IPS DF 6.9 (cell line): Measurements from ENCODE around the gene ABCA5.

Source experiments
- DNase-seq: peaks from one replicate; pipeline ENCODE4 v3.0.0-alpha.2; 2013; ENCODE audit warnings: low read depth, low spot score
- H3K27ac ChIP-seq: one replicate; pipeline ENCODE4 v1.5.1; 2013; ENCODE audit warnings: low read length, control low read depth
- H3K27me3 ChIP-seq: 2 replicates; pipeline ENCODE4 v1.6.1; 2013; ENCODE audit warnings: mild to moderate bottlenecking, low read length; ENCODE audit not compliant: control insufficient read depth, insufficient read depth
- H3K36me3 ChIP-seq: 2 replicates; pipeline ENCODE4 v1.6.1; 2013; ENCODE audit warnings: low read length; ENCODE audit not compliant: control insufficient read depth, insufficient read depth
- H3K4me1 ChIP-seq: 2 replicates; pipeline ENCODE4 v1.6.1; 2013; ENCODE audit warnings: low read length; ENCODE audit not compliant: control insufficient read depth, insufficient read depth
- H3K4me3 ChIP-seq: 2 replicates; pipeline ENCODE4 v1.5.1; 2013; ENCODE audit warnings: mild to moderate bottlenecking, low read length
- H3K9me3 ChIP-seq: 2 replicates; pipeline ENCODE4 v1.6.1; 2013; ENCODE audit warnings: low read length, inconsistent platforms; ENCODE audit not compliant: control insufficient read depth, insufficient read depth
- WGBS: extraction: QIAGEN DNeasy Blood & Tissue Kit; methylation state at CpG from one replicate; pipeline ENCODE4 v1.1.7; 2013; ENCODE audit warnings: mixed read lengths, missing lambda C conversion rate; ENCODE audit not compliant: insufficient read length, insufficient coverage; 5-methylcytosine and 5-hydroxymethylcytosine counted together

ABCA5 gene, protein sequence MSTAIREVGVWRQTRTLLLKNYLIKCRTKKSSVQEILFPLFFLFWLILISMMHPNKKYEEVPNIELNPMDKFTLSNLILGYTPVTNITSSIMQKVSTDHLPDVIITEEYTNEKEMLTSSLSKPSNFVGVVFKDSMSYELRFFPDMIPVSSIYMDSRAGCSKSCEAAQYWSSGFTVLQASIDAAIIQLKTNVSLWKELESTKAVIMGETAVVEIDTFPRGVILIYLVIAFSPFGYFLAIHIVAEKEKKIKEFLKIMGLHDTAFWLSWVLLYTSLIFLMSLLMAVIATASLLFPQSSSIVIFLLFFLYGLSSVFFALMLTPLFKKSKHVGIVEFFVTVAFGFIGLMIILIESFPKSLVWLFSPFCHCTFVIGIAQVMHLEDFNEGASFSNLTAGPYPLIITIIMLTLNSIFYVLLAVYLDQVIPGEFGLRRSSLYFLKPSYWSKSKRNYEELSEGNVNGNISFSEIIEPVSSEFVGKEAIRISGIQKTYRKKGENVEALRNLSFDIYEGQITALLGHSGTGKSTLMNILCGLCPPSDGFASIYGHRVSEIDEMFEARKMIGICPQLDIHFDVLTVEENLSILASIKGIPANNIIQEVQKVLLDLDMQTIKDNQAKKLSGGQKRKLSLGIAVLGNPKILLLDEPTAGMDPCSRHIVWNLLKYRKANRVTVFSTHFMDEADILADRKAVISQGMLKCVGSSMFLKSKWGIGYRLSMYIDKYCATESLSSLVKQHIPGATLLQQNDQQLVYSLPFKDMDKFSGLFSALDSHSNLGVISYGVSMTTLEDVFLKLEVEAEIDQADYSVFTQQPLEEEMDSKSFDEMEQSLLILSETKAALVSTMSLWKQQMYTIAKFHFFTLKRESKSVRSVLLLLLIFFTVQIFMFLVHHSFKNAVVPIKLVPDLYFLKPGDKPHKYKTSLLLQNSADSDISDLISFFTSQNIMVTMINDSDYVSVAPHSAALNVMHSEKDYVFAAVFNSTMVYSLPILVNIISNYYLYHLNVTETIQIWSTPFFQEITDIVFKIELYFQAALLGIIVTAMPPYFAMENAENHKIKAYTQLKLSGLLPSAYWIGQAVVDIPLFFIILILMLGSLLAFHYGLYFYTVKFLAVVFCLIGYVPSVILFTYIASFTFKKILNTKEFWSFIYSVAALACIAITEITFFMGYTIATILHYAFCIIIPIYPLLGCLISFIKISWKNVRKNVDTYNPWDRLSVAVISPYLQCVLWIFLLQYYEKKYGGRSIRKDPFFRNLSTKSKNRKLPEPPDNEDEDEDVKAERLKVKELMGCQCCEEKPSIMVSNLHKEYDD (N-terminal part only)

DNA sequence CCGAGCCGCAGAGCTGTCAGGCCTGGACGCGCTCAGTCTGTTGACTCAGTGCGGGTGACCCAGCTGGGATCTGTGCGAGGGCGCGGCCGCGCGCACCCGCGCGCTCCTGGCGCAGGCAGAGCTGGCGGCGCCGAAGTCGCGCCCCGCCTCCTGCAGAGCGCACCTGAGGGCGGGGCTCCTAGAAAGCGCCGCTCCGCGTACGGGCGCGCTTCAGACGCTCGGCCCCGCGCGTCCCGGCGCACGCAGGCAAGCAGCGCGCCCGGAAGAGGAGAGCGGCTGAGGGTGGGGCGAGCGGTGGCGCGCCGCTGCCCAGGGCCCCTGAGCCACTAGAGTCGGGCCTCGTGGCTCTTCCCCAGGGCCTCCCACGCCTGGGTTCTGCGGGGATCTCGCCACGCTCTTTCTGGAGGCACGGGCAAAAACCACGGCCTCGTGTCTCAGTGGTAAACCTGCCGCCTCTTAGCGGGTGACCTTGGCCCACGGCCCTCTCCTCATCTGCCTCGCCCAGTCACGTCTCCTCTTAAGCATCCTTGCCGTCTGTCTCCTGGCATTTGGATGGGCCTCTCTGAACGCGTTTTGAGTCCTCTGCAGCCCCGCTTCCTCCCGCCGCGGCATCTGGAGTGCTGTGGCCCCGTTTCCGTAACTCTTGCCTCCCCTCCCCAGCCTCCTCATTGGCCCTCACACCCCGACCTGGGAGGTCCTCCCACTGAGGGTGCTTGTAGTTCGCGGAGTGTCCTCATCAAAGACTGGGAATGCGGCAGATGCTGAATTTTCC lies at the start of gene ABCA5:
Gene ABCA5, minus strand, starts transcription at position 74 of the 772 bp plus-strand sequence. CDS start 12,718 bp downstream, outside the sequence.
- Histone ChIP-seq H3K4me3 (peak within 1 kb of the TSS; percentile 61), H3K36me3 (no peaks in the 10 kb centered on the region), H3K4me1 (no peaks in the 10 kb centered on the region; the same call in 1 of the 2 replicates), H3K27me3 (no peaks in the 10 kb centered on the region; the same call in 1 of the 2 replicates), H3K9me3 (no peaks in the 10 kb centered on the region), H3K27ac (no peak within 1 kb of the TSS)
- no CpG with 5 or more reads among the region's 74 CpGs for WGBS
- DNase-seq, result peak; percentile 67

DNA sequence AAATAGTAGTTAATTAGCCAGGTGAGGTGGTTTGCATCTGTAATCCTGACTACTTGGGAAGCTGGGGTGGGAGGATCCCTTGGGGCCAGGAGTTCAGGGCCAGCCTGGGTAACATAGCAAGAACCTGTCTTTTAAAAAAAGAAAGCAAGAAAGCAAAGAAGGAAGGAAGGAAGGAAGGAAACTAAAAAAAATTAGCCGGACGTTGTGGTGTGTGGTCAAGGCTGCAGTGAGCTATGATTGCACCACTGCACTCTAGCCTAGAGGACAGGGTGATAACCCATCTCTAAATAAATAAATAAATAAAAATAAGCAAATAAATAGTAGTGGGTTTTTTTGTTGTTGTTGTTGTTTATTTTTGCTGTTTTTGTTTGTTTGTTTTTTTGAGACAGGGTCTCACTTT lies 48.3 kb upstream of the ABCA5 start:
- no peak for DNase-seq
- H3K27me3 ChIP-seq, result no peaks in the 10 kb centered on the region
- no peaks in the 10 kb centered on the region for H3K9me3 ChIP-seq
- peaks cover 3% of the 10 kb centered on the region; the same call in 1 of the 2 replicates for H3K4me1 ChIP-seq
- no peak overlapping the region for H3K27ac ChIP-seq
- no peak overlapping the region for H3K4me3 ChIP-seq
- no peaks in the 10 kb centered on the region for H3K36me3 ChIP-seq
- no CpG with 5 or more reads among the region's 2 CpGs for WGBS

DNA sequence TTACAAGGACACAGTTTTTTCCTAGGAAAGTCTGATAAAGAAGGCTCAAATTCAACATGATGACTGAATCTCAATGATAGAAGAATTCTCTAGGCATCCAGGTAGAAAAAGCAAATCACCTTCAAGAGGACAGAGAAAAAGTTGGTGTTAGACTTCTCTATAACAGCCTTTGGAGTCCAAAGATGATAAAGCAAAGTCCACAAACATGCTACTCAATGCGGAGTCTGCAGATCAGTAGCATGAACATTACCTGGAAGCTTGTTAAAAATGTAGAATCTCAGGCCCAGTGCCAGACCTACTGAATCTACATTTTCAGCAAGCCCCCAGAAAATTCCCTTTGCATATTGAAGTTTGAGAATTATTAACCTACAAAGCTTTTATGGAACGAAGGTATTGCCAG lies 46.1 kb upstream of the ABCA5 start:
- H3K4me1 ChIP-seq, result peaks cover 3% of the 10 kb centered on the region; the same call in 1 of the 2 replicates
- no peak for DNase-seq
- WGBS, result no CpG with 5 or more reads among the region's 2 CpGs
- H3K9me3 ChIP-seq, result no peaks in the 10 kb centered on the region
- H3K4me3 ChIP-seq, result no peak overlapping the region
- no peak overlapping the region for H3K27ac ChIP-seq
- H3K36me3 ChIP-seq, result no peaks in the 10 kb centered on the region
- no peaks in the 10 kb centered on the region for H3K27me3 ChIP-seq

DNA sequence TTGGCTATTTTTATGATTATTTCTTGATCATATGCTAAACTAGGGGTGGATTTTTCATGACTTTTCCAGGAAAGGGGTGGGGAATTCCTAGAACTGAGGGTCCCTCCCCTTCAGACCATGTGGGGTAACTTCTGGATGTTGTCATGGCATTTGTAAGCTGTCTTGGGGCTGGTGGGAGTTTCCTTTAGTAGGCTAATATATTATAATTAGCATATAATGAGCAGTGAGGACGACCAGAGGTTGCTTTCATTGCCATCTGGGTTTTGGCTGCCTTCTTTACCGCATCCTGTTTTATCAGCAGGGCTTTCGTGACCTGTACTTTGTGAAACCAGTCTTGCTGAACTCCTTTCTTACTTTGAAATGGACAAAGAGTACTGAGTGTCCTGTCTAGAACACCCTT lies 40.4 kb upstream of the ABCA5 start:
- Histone ChIP-seq H3K9me3 (no peaks in the 10 kb centered on the region), H3K27me3 (no peaks in the 10 kb centered on the region), H3K4me1 (peaks cover 3% of the 10 kb centered on the region; the same call in 1 of the 2 replicates), H3K27ac (no peak overlapping the region), H3K36me3 (no peaks in the 10 kb centered on the region), H3K4me3 (no peak overlapping the region)
- no CpG with 5 or more reads among the region's 3 CpGs for WGBS
- DNase-seq, result no peak

DNA sequence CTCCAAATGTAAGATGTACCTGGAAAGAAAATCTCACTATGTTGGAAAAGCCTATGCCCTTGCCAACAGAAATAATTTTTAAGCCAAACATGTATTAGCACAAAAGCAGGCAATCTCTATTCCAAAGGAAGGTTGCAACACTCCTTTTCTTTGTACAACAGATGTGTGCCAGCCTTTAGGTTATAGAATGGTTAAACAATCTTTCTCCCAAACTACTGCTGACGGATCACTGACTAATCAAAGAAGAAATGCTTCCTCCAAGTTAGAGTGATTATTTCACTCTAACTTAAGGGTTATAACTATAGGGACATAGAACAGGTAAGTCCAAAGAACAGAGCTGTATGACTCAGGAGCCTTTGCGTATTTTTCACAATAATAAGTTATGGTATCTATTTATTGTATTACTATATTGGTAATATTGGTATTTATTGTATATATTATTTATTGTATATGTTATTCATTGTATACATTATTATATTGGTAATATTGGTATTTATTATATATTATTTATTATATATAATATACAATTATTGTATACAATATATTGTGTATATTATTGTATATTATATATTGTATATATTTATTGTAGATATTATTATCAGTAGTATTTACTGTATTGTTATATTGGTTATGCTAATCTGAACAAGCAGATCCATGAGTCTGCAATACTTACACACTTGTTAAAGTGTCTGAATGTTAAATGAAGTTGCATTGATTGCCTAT lies 36.7 kb upstream of the ABCA5 start:
- no CpG with 5 or more reads among the region's 2 CpGs for WGBS
- H3K4me3 ChIP-seq, result no peak overlapping the region
- DNase-seq, result no peak
- H3K27ac ChIP-seq, result no peak overlapping the region
- no peaks in the 10 kb centered on the region for H3K36me3 ChIP-seq
- no peaks in the 10 kb centered on the region for H3K4me1 ChIP-seq
- no peaks in the 10 kb centered on the region for H3K9me3 ChIP-seq
- H3K27me3 ChIP-seq, result no peaks in the 10 kb centered on the region

DNA sequence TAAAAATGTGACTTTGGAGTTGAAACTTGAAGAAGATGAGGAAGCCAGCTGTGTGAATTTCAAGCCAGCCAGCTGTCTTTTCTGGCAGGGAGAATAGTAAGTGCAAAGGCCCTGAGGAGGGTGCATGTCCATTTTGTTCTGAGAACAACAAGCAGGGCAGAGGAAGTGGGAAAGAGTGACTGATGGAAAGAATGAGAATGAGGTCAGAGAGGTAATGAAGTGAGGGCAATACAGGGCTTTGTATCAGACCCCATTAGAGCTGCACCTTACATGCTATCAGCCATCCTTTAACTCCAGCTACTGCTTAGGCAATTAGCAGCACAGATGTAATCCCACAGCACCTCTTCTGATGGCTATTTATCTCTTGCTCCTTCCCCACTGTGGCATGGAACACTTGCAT lies 34.2 kb upstream of the ABCA5 start:
- Histone ChIP-seq H3K36me3 (no peaks in the 10 kb centered on the region), H3K27ac (no peak overlapping the region), H3K9me3 (no peaks in the 10 kb centered on the region), H3K27me3 (no peaks in the 10 kb centered on the region), H3K4me1 (no peaks in the 10 kb centered on the region; the same call in 1 of the 2 replicates), H3K4me3 (no peak overlapping the region)
- no peak for DNase-seq

DNA sequence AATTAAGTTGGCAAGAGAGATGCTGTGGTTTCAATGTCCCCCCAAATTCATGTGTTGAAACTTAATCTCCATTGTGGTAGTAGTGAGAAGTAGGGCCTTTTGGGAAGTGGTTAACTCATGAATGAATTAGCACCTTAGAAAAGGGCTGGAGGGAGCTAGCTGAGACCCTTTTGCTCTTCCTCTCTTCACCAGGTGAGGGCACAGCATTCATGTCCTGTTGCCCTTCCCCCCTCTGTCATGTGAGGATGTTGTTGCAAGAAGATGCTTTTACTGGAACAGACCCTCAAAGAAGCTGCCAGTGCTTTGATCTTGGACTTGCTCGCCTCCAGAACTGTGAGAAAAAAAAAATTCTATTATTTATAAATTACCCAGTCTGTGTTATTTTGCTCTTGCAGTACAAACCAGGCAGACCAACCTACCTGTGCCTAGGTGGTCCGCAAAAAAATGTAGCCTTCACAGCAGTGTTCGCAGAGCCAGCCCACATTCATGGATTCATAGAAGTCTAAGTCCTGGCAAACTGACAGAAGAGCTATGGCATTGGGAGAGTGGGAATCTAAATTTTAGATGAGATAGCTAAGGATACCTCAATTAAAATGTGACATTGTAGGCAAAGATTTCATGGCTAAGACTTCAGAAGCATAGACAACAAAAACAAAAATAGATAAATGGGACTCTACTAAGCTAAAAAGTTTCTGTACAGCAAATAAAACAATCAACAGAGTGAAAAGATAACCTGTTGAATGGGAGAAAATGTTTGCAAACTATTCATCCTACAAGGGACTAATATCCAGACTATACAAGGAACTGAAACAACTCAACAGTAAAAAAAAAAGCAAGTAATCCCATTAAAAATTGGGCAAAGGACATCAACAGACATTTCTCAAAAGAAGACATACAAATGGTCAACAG lies 32.0 kb upstream of the ABCA5 start:
- H3K36me3 ChIP-seq, result no peaks in the 10 kb centered on the region
- no peak overlapping the region for H3K4me3 ChIP-seq
- H3K27me3 ChIP-seq, result no peaks in the 10 kb centered on the region
- DNase-seq, result peak; percentile 52
- no peaks in the 10 kb centered on the region; the same call in 1 of the 2 replicates for H3K4me1 ChIP-seq
- no peak overlapping the region for H3K27ac ChIP-seq
- no CpG with 5 or more reads among the region's 3 CpGs for WGBS
- H3K9me3 ChIP-seq, result no peaks in the 10 kb centered on the region

DNA sequence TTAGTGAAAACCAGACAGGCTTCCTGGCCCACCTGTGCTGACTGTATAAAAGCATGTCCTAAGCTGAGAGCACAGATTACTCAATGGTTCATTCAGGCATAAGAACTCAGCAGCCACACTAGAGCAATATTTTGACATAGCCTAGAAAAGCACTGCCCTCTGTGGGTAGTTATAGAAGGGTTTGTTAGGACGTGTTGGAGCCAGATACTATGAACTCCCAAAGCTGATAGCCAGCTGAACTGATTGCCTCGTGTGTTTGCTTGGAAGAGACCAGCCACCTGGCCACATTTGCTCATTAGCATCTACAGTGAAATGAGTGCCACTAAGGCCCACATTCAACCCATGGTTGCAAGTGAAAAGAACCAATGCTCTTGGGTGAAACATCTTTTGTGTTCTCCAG lies 30.8 kb upstream of the ABCA5 start:
- Histone ChIP-seq H3K27ac (no peak overlapping the region), H3K4me3 (no peak overlapping the region), H3K27me3 (no peaks in the 10 kb centered on the region), H3K9me3 (no peaks in the 10 kb centered on the region), H3K36me3 (no peaks in the 10 kb centered on the region), H3K4me1 (no peaks in the 10 kb centered on the region; the same call in 1 of the 2 replicates)
- no CpG with 5 or more reads among the region's 2 CpGs for WGBS
- DNase-seq, result no peak
